ENCODE results near the gene SMARCA4.

Gene SMARCA4

GRCh38 chr19:11063434-11063833, 102.6 kb downstream of the SMARCA4 start:
- Histone ChIP-seq H3K27me3 (ENCODE audit: insufficient read depth, low read length) (no peaks in the 10 kb centered on the region), H3K36me3 (ENCODE audit: insufficient read depth, low read length) (peaks cover 77% of the 10 kb centered on the region), H4K20me1 (ENCODE audit: insufficient read depth, low read length) (no peaks in the 10 kb centered on the region), H3K79me2 (ENCODE audit: insufficient read depth, low read length) (no peaks in the 10 kb centered on the region), H3F3A (ENCODE audit: insufficient read depth, low read length) (no peaks in the 10 kb centered on the region), H3K9me2 (ENCODE audit: low read depth, low read length) (no peaks in the 10 kb centered on the region), H3K9me3 (ENCODE audit: low read length) (no peaks in the 10 kb centered on the region), H3K27ac (ENCODE audit: low read depth, low read length, poor library complexity, severe bottlenecking) (no peak overlapping the region), H3K4me1 (ENCODE audit: insufficient read depth, low read length, severe bottlenecking) (no peaks in the 10 kb centered on the region), H2AFZ (ENCODE audit: low read length) (no peak overlapping the region), H3K4me2 (ENCODE audit: low read length) (no peak overlapping the region), H3K4me3 (ENCODE audit: low read depth, low read length, poor library complexity, severe bottlenecking) (no peak overlapping the region), H3K9ac (ENCODE audit: low read length) (no peak overlapping the region)
- TF ChIP-seq, protein P1, sequence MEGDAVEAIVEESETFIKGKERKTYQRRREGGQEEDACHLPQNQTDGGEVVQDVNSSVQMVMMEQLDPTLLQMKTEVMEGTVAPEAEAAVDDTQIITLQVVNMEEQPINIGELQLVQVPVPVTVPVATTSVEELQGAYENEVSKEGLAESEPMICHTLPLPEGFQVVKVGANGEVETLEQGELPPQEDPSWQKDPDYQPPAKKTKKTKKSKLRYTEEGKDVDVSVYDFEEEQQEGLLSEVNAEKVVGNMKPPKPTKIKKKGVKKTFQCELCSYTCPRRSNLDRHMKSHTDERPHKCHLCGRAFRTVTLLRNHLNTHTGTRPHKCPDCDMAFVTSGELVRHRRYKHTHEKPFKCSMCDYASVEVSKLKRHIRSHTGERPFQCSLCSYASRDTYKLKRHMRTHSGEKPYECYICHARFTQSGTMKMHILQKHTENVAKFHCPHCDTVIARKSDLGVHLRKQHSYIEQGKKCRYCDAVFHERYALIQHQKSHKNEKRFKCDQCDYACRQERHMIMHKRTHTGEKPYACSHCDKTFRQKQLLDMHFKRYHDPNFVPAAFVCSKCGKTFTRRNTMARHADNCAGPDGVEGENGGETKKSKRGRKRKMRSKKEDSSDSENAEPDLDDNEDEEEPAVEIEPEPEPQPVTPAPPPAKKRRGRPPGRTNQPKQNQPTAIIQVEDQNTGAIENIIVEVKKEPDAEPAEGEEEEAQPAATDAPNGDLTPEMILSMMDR (IDR thresholded peaks at IDR 0.05; ENCODE audit: low read length): no peak
- no peak for TF ChIP-seq EZH2 (IDR thresholded peaks at IDR 0.05; ENCODE audit: borderline replicate concordance, low read length)

GRCh38 chr19:11064831-11065303, 104.0 kb downstream of the SMARCA4 start:
- H4K20me1 ChIP-seq (ENCODE audit: insufficient read depth, low read length): no peaks in the 10 kb centered on the region
- no peak overlapping the region for H3K4me3 ChIP-seq (ENCODE audit: low read depth, low read length, poor library complexity, severe bottlenecking)
- no peaks in the 10 kb centered on the region for H3F3A ChIP-seq (ENCODE audit: insufficient read depth, low read length)
- H2AFZ ChIP-seq (ENCODE audit: low read length): no peak overlapping the region
- no peak overlapping the region for H3K4me2 ChIP-seq (ENCODE audit: low read length)
- H3K27me3 ChIP-seq (ENCODE audit: insufficient read depth, low read length): no peaks in the 10 kb centered on the region
- peaks cover 63% of the 10 kb centered on the region for H3K36me3 ChIP-seq (ENCODE audit: insufficient read depth, low read length)
- TF ChIP-seq, protein P1 (IDR thresholded peaks at IDR 0.05; ENCODE audit: low read length): no peak
- no peak for TF ChIP-seq EZH2 (IDR thresholded peaks at IDR 0.05; ENCODE audit: borderline replicate concordance, low read length)
- no peaks in the 10 kb centered on the region for H3K4me1 ChIP-seq (ENCODE audit: insufficient read depth, low read length, severe bottlenecking)
- no peaks in the 10 kb centered on the region for H3K9me3 ChIP-seq (ENCODE audit: low read length)
- H3K27ac ChIP-seq (ENCODE audit: low read depth, low read length, poor library complexity, severe bottlenecking): no peak overlapping the region
- H3K9ac ChIP-seq (ENCODE audit: low read length): no peak overlapping the region
- no peaks in the 10 kb centered on the region for H3K9me2 ChIP-seq (ENCODE audit: low read depth, low read length)
- H3K79me2 ChIP-seq (ENCODE audit: insufficient read depth, low read length): no peaks in the 10 kb centered on the region

GRCh38 chr19:11066326-11066725, 105.5 kb downstream of the SMARCA4 start:
- Histone ChIP-seq H3F3A (ENCODE audit: insufficient read depth, low read length) (no peaks in the 10 kb centered on the region), H3K27me3 (ENCODE audit: insufficient read depth, low read length) (no peaks in the 10 kb centered on the region), H4K20me1 (ENCODE audit: insufficient read depth, low read length) (no peaks in the 10 kb centered on the region), H3K9ac (ENCODE audit: low read length) (no peak overlapping the region), H3K36me3 (ENCODE audit: insufficient read depth, low read length) (peaks cover 53% of the 10 kb centered on the region), H3K9me3 (ENCODE audit: low read length) (no peaks in the 10 kb centered on the region), H2AFZ (ENCODE audit: low read length) (no peak overlapping the region), H3K9me2 (ENCODE audit: low read depth, low read length) (no peaks in the 10 kb centered on the region), H3K27ac (ENCODE audit: low read depth, low read length, poor library complexity, severe bottlenecking) (no peak overlapping the region), H3K4me2 (ENCODE audit: low read length) (no peak overlapping the region), H3K4me3 (ENCODE audit: low read depth, low read length, poor library complexity, severe bottlenecking) (no peak overlapping the region), H3K79me2 (ENCODE audit: insufficient read depth, low read length) (no peaks in the 10 kb centered on the region), H3K4me1 (ENCODE audit: insufficient read depth, low read length, severe bottlenecking) (no peaks in the 10 kb centered on the region)
- TF ChIP-seq, protein P1 (IDR thresholded peaks at IDR 0.05; ENCODE audit: low read length): no peak
- no peak for TF ChIP-seq EZH2 (IDR thresholded peaks at IDR 0.05; ENCODE audit: borderline replicate concordance, low read length)

All from OCI-LY1 (cell line).